GM10266 (cell line): Measurements from ENCODE around the gene SELENOO.

Source experiments
- DNase-seq: peaks from one replicate; pipeline ENCODE4 v3.0.0; 2012; ENCODE audit errors: extremely low spot score
- TF ChIP-seq, protein P1 (sequence below): IDR thresholded peaks from 2 replicates; pipeline ENCODE4 v1.5.1; 2012; ENCODE audit warnings: mild to moderate bottlenecking, low read depth; ENCODE audit not compliant: control insufficient read depth, insufficient read depth; ENCODE audit errors: missing control alignments

SELENOO gene

DNA sequence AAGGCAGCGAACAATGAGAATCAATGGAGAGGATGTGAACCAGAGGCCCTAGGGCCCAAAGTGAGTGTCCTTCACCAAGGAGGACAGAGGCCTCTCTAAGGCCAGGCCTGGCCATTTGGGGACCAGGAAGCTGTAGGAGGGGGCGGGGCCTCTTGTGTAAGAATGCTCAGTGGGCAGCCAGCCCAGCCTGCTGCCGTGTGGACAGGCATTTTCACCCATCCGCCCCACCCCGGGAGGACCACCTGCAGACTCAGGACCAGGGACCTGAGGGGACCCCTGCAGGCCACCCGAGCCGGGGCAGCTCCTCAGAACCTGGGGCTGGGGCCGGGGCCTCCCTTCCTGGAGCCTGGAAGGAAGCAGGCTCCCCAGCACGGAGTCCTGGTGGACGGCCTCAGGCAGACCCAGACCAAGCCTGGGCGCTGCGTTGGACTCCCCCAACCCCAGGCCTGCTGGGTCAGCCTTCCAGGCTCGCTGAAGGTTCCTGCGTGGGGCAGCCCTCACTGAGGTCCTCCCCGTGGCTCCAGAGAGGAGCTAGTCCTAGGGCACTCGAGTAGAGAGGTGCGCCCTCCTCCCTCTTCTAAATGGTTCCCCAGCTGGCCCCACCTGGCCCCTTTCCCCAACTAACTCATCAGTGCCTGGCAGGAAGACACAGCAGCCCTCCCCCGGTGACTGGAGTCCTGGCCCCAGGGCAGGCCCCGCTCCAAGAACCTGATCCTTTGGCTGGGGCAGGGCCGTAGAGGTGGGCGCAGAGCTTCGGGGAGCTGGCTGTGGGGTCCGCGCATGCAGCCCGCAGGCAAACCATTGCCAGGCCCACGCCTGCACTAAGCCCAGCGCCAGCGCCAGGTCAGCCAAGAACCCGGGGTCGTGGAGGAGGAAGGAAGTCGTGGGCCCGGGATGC, 16.6 kb upstream of the SELENOO start:
- DNase-seq = no peak

DNA sequence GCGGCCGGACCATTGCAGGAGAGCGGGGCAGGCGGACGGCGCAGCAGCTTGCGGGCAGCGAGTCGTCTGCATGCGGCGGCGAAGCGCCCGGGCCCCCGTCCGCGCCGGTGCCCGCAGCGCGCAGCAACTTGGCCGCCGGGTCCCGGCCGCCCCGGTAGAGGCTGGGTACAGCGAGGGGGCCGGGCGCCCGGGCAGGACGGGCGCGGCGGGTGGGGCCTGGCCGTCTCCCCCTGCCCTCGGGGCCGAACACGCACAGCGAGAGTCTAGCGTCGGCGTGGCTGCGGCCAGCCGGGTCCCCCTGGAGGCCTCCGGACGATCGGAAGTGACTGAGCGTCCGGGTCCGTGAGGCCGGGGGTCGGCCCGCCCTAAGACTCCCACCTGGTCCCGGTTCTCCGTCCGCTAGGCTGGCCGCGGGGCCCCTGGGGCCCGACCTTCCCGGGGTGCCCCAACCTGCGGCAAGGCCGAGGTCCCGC, 15.9 kb upstream of the SELENOO start:
- DNase-seq = no peak
- TF ChIP-seq, protein P1, sequence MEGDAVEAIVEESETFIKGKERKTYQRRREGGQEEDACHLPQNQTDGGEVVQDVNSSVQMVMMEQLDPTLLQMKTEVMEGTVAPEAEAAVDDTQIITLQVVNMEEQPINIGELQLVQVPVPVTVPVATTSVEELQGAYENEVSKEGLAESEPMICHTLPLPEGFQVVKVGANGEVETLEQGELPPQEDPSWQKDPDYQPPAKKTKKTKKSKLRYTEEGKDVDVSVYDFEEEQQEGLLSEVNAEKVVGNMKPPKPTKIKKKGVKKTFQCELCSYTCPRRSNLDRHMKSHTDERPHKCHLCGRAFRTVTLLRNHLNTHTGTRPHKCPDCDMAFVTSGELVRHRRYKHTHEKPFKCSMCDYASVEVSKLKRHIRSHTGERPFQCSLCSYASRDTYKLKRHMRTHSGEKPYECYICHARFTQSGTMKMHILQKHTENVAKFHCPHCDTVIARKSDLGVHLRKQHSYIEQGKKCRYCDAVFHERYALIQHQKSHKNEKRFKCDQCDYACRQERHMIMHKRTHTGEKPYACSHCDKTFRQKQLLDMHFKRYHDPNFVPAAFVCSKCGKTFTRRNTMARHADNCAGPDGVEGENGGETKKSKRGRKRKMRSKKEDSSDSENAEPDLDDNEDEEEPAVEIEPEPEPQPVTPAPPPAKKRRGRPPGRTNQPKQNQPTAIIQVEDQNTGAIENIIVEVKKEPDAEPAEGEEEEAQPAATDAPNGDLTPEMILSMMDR = no peak

More for the DNA sequence above, 16.6 kb upstream of the SELENOO start:
- TF ChIP-seq, protein P1 = no peak

- TF ChIP-seq, protein P1 = no peak
- peak; percentile 99 for DNase-seq
Observed at GRCh38 chr22:50185375-50186087, 15.3 kb upstream of the SELENOO start, which contains the start of gene TRABD. Gene TRABD (plus strand): TSS chr22:50185913. CDS start chr22:50193061, 7,148 bp downstream.

- DNase-seq = no peak
- TF ChIP-seq, protein P1 = no peak
Observed at GRCh38 chr22:50186181-50186714, 14.6 kb upstream of the SELENOO start.

GRCh38 chr22:50186761-50187523, 13.9 kb upstream of the SELENOO start:
- DNase-seq = no peak

DNA sequence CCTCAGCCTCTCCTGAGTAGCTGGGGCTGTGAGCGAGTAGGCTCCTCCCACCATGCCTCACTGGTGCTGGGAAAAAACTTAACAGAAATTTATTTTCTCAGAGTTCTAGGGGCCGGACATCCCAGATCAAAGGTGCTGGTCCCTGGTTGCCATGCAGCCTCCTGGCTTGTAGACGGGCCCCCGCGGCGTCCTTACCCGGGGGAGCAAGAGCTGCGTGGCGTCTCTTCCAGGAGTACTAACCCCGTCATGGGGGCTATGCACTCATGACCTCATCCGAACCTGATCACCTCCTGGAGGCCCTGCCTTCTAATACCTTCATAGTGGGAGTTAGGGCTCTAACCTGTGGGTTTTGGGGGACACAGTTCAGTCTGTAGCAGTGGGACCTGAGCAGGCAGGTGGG, 12.5 kb upstream of the SELENOO start:
- DNase-seq = no peak
- TF ChIP-seq, protein P1 = no peak

More at GRCh38 chr22:50186761-50187523, 13.9 kb upstream of the SELENOO start:
- TF ChIP-seq, protein P1 = no peak
